Lung (tissue), 12 donors: ENCODE measurements around the gene NFKBIE. TPM values are rescaled to one million over a fixed set of nuclear protein-coding genes. Genes with fewer than 3 reads are reported as not detected.

Source experiments
- ATAC-seq: fragments of 200-7000 bp; cut with Tn5 transposase; one replicate; pipeline ENCODE4 v1.9.1; 2020; ENCODE audit warnings: moderate number of reproducible peaks; ENCODE audit not compliant: insufficient read depth, low FRiP score
- DNase-seq, 3 donors: peaks; one replicate each; pipeline ENCODE4 v3.0.0-alpha.2; 2013 to 2017
- H3K27ac ChIP-seq, 2 donors: one replicate each; pipeline ENCODE4 v1.5.1; 2013; ENCODE audit warnings: mild to moderate bottlenecking in 2 of 2, moderate library complexity in 2 of 2, control low read depth in 1 of 2, inconsistent platforms in 1 of 2, low read depth in 1 of 2, low read length in 1 of 2
- H3K27me3 ChIP-seq, 3 donors: one replicate each; pipeline ENCODE4 v1.5.1; 2013; ENCODE audit warnings: low read length in 2 of 3; ENCODE audit not compliant: control insufficient read depth in 3 of 3, insufficient read depth in 3 of 3
- H3K36me3 ChIP-seq, 4 donors: one replicate each; pipeline ENCODE4 v1.5.1; 2013; ENCODE audit warnings: low read length in 4 of 4, mild to moderate bottlenecking in 1 of 4, moderate library complexity in 1 of 4; ENCODE audit not compliant: control insufficient read depth in 4 of 4, insufficient read depth in 4 of 4
- H3K4me1 ChIP-seq, 5 donors: one replicate each; pipeline ENCODE4 v1.5.1; 2013; ENCODE audit warnings: low read length in 5 of 5, mild to moderate bottlenecking in 2 of 5, moderate library complexity in 1 of 5; ENCODE audit not compliant: control insufficient read depth in 5 of 5, insufficient read depth in 5 of 5
- H3K4me3 ChIP-seq: one replicate; pipeline ENCODE4 v1.5.1; 2013; ENCODE audit warnings: mild to moderate bottlenecking, control low read depth, moderate library complexity
- H3K9ac ChIP-seq, 2 donors: one replicate each; pipeline ENCODE4 v1.5.1; 2013; ENCODE audit warnings: low read length in 2 of 2, control low read depth in 1 of 2; ENCODE audit not compliant: insufficient read depth in 1 of 2
- H3K9me3 ChIP-seq, 4 donors: one replicate each; pipeline ENCODE4 v1.5.1; 2013; ENCODE audit warnings: low read length in 3 of 4, mild to moderate bottlenecking in 1 of 4, moderate library complexity in 1 of 4; ENCODE audit not compliant: control insufficient read depth in 4 of 4, insufficient read depth in 3 of 4
- CTCF ChIP-seq: IDR thresholded peaks from 2 replicates; pipeline ENCODE4 v1.5.1; 2012; ENCODE audit warnings: mild to moderate bottlenecking; ENCODE audit errors: control extremely low read depth, extremely low read depth
- whole genome bisulfite sequencing, 2 donors: extraction: QIAGEN DNeasy Blood & Tissue Kit; methylation state at CpG; one replicate each; pipeline ENCODE4 v1.1.7; 2013; 5-methylcytosine and 5-hydroxymethylcytosine counted together
- polyA plus RNA-seq, 2 donors: library from polyadenylated mRNA; stranded (reverse); fragments of 200-250 nt; gene quantifications; one replicate each; pipeline ENCODE4 v1.2.1, GENCODE V29; 2013
- total RNA-seq, 2 donors: library from RNA; depleted of rRNA in 1 of 2; stranded (reverse); fragments of >200 nt in 1 of 2; gene quantifications; one replicate each; pipeline ENCODE4 v1.2.1, GENCODE V29; 2014 to 2021
- donor health status: control.
- donor health status: control.
- donor health status: Bipolar disorder and iron deficiency.
- donor health status: healthy.
- donor health status: DM: yes; HTN: yes; CAD: no.

Gene NFKBIE
- total and polyA plus RNA-seq, 4 donors, result 13.1 to 40.6 (median 20.4) TPM

- Histone ChIP-seq H3K4me1 (no peaks in the 10 kb centered on the region), H3K4me3 (no peak overlapping the region), H3K9me3 (peaks cover 0 to 2% (median 0%) of the 10 kb centered on the region in 4 donors), H3K27ac (no peak overlapping the region), H3K27me3 (no peaks in the 10 kb centered on the region), H3K36me3 (peaks cover 0 to 81% (median 50%) of the 10 kb centered on the region in 4 donors), H3K9ac (no peak overlapping the region)
- TF ChIP-seq CTCF, result peak; percentile 30
- peak in 1 of 3 donors; percentile 15 for DNase-seq
- ATAC-seq, result peak; percentile 48
- WGBS, 2 donors, result 84 to 85% methylated on average over 25 of the region's 25 CpGs
Observed at GRCh38 chr6:44304282-44305199, 39.2 kb upstream of the NFKBIE start.

- Histone ChIP-seq H3K4me1 (no peaks in the 10 kb centered on the region), H3K4me3 (no peak overlapping the region), H3K27ac (no peak overlapping the region), H3K9ac (no peak overlapping the region), H3K36me3 (peaks cover 0 to 74% (median 46%) of the 10 kb centered on the region in 4 donors), H3K27me3 (no peaks in the 10 kb centered on the region), H3K9me3 (peaks cover 0 to 2% (median 0%) of the 10 kb centered on the region in 4 donors)
- no peak for TF ChIP-seq CTCF
- WGBS, 2 donors, result 92 to 94% methylated on average over 6 of the region's 6 CpGs
- DNase-seq (no peak), ATAC-seq (no peak)
Observed at GRCh38 chr6:44303842-44304241, 38.5 kb upstream of the NFKBIE start.

- WGBS, 2 donors, result 97 to 100% methylated on average over 12 of the region's 12 CpGs
- no peak for DNase-seq
- no peak overlapping the region for H3K9ac ChIP-seq
- no peak for TF ChIP-seq CTCF
- H3K27me3 ChIP-seq, result peaks cover 0 to 5% (median 0%) of the 10 kb centered on the region in 3 donors
- H3K9me3 ChIP-seq, result peaks cover 0 to 2% (median 0%) of the 10 kb centered on the region in 4 donors
- no peak overlapping the region for H3K4me3 ChIP-seq
- no peak for ATAC-seq
- H3K4me1 ChIP-seq, result peaks cover 0 to 2% (median 0%) of the 10 kb centered on the region in 5 donors
- peaks cover 0 to 70% (median 44%) of the 10 kb centered on the region in 4 donors for H3K36me3 ChIP-seq
- no peak overlapping the region for H3K27ac ChIP-seq
Observed at GRCh38 chr6:44302856-44303255, 37.5 kb upstream of the NFKBIE start.
